Measurements from ENCODE around the gene NTRK3. TPM values are rescaled to one million over a fixed set of nuclear protein-coding genes. Genes with fewer than 3 reads are reported as not detected.

NTRK3 gene
- total RNA-seq, 1 experiment from 2014 or later = not detected

DNA sequence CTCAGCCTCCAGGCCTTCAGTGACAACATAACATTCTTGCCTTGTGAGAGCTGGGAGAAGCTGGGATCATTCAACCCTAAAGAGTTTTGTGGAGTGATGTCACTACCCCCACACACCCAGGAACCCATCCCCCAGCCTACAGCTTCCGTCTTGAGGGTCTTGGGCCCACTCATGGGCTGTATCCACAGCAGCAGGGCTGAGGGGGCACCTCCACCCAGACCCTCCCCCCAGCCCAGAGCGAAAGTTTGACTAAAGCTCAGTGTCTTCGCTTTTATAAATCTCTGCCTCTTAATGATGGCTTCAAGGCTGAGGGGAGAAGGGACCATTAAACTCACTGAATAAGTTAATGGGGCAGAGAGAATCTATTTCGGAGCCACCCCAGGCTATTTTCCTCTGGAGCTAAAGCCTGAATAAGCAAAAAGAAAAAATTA, 23.8 kb downstream of the NTRK3 start:
- no peak for ATAC-seq

DNA sequence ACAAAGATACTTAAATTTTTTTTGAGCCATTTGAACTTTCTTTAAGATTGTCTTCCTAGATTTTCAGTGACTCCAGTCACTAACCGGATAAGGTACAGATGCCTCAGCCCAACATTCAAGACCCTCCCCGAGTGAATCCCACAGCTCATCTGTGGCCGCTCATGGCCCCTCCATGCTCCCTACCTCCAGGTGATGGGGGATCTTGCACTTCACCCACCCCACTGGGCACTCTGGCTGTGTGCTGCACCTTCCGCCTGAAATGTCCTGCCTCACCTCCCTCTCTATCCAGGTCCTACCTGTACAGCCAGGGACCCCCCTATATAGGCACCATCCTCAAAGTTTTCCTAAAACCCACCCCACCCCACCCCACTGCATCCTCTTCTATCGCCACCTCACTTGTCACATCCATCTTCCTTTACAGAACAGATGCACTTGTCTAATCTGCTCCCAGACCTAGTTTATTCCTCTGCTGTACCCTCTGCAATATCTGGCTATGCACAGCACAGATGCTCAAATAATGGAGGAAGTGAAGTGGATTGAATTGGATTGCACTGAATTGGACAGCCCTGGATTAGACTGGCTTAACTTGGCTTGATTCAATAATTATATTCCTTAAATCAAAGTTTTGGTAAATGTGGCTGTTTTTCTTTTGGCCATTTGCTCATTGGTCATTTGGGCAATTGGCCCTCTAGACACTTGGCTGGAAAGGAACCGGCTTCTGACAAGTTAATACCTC, 24.5 kb downstream of the NTRK3 start:
- H3K4me2 ChIP-seq (ENCODE audit: low read length) = no peak overlapping the region
- ATAC-seq (no peak), DNase-seq (no peak)
- no peak overlapping the region for H3K9ac ChIP-seq (ENCODE audit: low read length)
- no peak overlapping the region for H3K4me3 ChIP-seq (ENCODE audit: low read length)
- no peaks in the 10 kb centered on the region for H3K27me3 ChIP-seq (ENCODE audit: low read length)
- H3K79me2 ChIP-seq (ENCODE audit: low read length) = no peaks in the 10 kb centered on the region
- no peak overlapping the region for H3K27ac ChIP-seq (ENCODE audit: low read length)
- POLR2A ChIA-PET (ENCODE audit: unreplicated experiment) = no interaction called here
- no peak overlapping the region for H2AFZ ChIP-seq (ENCODE audit: low read length)
- no peaks in the 10 kb centered on the region for H3K9me2 ChIP-seq (replicated peaks; ENCODE audit: low read length)
- CTCF ChIA-PET = no interaction called here
- no peaks in the 10 kb centered on the region for H3K9me3 ChIP-seq (ENCODE audit: low read length)
- no peaks in the 10 kb centered on the region for H4K20me1 ChIP-seq (ENCODE audit: low read length)
- no TSS peak for BruUV-seq (replicated peaks)
- intact Hi-C loops (cut with micrococcal nuclease) = no loop called here
- H3K36me3 ChIP-seq (ENCODE audit: low read depth, low read length) = no peaks in the 10 kb centered on the region
- H3F3A ChIP-seq (ENCODE audit: low read length, unreplicated experiment) = no peaks in the 10 kb centered on the region
- TF ChIP-seq, protein P1, sequence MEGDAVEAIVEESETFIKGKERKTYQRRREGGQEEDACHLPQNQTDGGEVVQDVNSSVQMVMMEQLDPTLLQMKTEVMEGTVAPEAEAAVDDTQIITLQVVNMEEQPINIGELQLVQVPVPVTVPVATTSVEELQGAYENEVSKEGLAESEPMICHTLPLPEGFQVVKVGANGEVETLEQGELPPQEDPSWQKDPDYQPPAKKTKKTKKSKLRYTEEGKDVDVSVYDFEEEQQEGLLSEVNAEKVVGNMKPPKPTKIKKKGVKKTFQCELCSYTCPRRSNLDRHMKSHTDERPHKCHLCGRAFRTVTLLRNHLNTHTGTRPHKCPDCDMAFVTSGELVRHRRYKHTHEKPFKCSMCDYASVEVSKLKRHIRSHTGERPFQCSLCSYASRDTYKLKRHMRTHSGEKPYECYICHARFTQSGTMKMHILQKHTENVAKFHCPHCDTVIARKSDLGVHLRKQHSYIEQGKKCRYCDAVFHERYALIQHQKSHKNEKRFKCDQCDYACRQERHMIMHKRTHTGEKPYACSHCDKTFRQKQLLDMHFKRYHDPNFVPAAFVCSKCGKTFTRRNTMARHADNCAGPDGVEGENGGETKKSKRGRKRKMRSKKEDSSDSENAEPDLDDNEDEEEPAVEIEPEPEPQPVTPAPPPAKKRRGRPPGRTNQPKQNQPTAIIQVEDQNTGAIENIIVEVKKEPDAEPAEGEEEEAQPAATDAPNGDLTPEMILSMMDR (conservative IDR thresholded peaks at IDR 0.05; ENCODE audit: low read depth, low read length) = no peak
- TF ChIP-seq EZH2 (IDR thresholded peaks at IDR 0.05; ENCODE audit: low read length, unreplicated experiment) = no peak
- no peaks in the 10 kb centered on the region for H3K4me1 ChIP-seq (ENCODE audit: insufficient read depth, low read length)

More for the DNA sequence above, 23.8 kb downstream of the NTRK3 start:
- no peaks in the 10 kb centered on the region for H3K9me3 ChIP-seq (ENCODE audit: low read length)
- TF ChIP-seq, protein P1 (conservative IDR thresholded peaks at IDR 0.05; ENCODE audit: low read depth, low read length) = no peak
- no peak for TF ChIP-seq EZH2 (IDR thresholded peaks at IDR 0.05; ENCODE audit: low read length, unreplicated experiment)
- no peaks in the 10 kb centered on the region for H3K27me3 ChIP-seq (ENCODE audit: low read length)
- no peaks in the 10 kb centered on the region for H3K9me2 ChIP-seq (replicated peaks; ENCODE audit: low read length)
- H3K4me1 ChIP-seq (ENCODE audit: insufficient read depth, low read length) = no peaks in the 10 kb centered on the region
- no peak for DNase-seq
- no peak overlapping the region for H3K27ac ChIP-seq (ENCODE audit: low read length)
- BruUV-seq (replicated peaks) = no TSS peak
- H4K20me1 ChIP-seq (ENCODE audit: low read length) = no peaks in the 10 kb centered on the region
- POLR2A ChIA-PET (ENCODE audit: unreplicated experiment) = no interaction called here
- CTCF ChIA-PET = no interaction called here
- H3K36me3 ChIP-seq (ENCODE audit: low read depth, low read length) = no peaks in the 10 kb centered on the region
- H3K4me2 ChIP-seq (ENCODE audit: low read length) = no peak overlapping the region
- H3K4me3 ChIP-seq (ENCODE audit: low read length) = no peak overlapping the region
- intact Hi-C loops (cut with micrococcal nuclease) = no loop called here
- H3K79me2 ChIP-seq (ENCODE audit: low read length) = no peaks in the 10 kb centered on the region
- no peak overlapping the region for H3K9ac ChIP-seq (ENCODE audit: low read length)
- no peak overlapping the region for H2AFZ ChIP-seq (ENCODE audit: low read length)
- H3F3A ChIP-seq (ENCODE audit: low read length, unreplicated experiment) = no peaks in the 10 kb centered on the region

DNA sequence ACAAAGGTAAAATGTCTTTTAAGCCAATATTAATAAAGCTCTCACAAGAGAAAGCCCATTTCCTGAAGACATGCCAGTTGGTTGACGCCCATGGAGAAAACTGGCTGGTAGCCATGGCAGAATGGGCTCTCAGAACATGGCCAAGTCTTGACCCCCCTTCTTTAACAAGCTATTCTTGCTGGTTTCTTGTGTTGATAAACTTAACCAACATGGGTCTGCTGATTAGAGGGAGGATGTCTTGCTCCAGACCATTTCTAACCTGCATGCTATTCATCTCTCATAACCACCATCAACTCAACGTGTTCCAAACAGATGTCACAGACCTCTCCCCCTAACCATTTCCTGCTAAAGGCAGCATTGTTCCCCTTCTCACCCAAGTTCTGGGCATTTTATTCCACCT, 25.7 kb downstream of the NTRK3 start:
- Histone ChIP-seq H2AFZ (ENCODE audit: low read length) (no peak overlapping the region), H3K79me2 (ENCODE audit: low read length) (no peaks in the 10 kb centered on the region), H3K27me3 (ENCODE audit: low read length) (no peaks in the 10 kb centered on the region), H4K20me1 (ENCODE audit: low read length) (no peaks in the 10 kb centered on the region), H3K36me3 (ENCODE audit: low read depth, low read length) (no peaks in the 10 kb centered on the region), H3K9me2 (replicated peaks; ENCODE audit: low read length) (no peaks in the 10 kb centered on the region), H3K9ac (ENCODE audit: low read length) (no peak overlapping the region), H3K4me3 (ENCODE audit: low read length) (no peak overlapping the region), H3K9me3 (ENCODE audit: low read length) (no peaks in the 10 kb centered on the region), H3K4me2 (ENCODE audit: low read length) (no peak overlapping the region), H3F3A (ENCODE audit: low read length, unreplicated experiment) (no peaks in the 10 kb centered on the region), H3K4me1 (ENCODE audit: insufficient read depth, low read length) (no peaks in the 10 kb centered on the region), H3K27ac (ENCODE audit: low read length) (no peak overlapping the region)
- POLR2A ChIA-PET (ENCODE audit: unreplicated experiment) = no interaction called here
- DNase-seq (no peak), ATAC-seq (no peak)
- no TSS peak for BruUV-seq (replicated peaks)
- CTCF ChIA-PET = no interaction called here
- intact Hi-C loops (cut with micrococcal nuclease) = no loop called here
- TF ChIP-seq EZH2phosphoT487 (IDR thresholded peaks at IDR 0.05; ENCODE audit: borderline replicate concordance, low read length) (no peak), EZH2 (IDR thresholded peaks at IDR 0.05; ENCODE audit: low read length, unreplicated experiment) (no peak)
- TF ChIP-seq, protein P1 (conservative IDR thresholded peaks at IDR 0.05; ENCODE audit: low read depth, low read length) = no peak

All from PC-3 (cell line).